ENCODE measurements around the gene KLF13. TPM values are rescaled to one million over a fixed set of nuclear protein-coding genes. Genes with fewer than 3 reads are reported as not detected.

The KLF13 gene
- total RNA-seq, 3 donors from 2014 or later (not counting 1 experiment from before 2014, with no cell fraction given), result 277 to 328 (median 300) TPM

DNA sequence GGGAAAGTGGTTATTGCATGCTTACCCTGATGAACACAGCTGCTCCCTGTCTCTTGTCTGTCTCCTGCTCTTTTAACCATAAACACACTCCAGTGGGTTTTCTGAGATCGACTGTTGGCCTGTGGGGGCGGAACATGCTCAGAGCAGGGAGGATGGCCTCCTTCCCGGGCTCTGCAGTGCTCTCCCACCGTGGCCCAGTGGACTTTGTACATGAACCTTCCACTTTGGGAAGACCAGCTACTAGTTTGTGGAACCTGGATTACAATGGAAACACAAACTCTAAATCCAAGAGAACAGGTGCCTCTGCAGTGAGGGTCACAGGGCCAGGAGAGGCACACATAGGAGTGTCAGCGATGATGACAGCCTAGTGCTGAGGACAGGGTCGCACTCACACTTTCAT, 56.5 kb downstream of the KLF13 start:
- H3K27me3 ChIP-seq (ENCODE audit: control insufficient read depth, insufficient read depth, low read length), result no peaks in the 10 kb centered on the region
- no peaks in the 10 kb centered on the region for H3K9me3 ChIP-seq (ENCODE audit: control insufficient read depth, insufficient read depth, low read length)
- no peak for DNase-seq
- TF ChIP-seq, protein P1, sequence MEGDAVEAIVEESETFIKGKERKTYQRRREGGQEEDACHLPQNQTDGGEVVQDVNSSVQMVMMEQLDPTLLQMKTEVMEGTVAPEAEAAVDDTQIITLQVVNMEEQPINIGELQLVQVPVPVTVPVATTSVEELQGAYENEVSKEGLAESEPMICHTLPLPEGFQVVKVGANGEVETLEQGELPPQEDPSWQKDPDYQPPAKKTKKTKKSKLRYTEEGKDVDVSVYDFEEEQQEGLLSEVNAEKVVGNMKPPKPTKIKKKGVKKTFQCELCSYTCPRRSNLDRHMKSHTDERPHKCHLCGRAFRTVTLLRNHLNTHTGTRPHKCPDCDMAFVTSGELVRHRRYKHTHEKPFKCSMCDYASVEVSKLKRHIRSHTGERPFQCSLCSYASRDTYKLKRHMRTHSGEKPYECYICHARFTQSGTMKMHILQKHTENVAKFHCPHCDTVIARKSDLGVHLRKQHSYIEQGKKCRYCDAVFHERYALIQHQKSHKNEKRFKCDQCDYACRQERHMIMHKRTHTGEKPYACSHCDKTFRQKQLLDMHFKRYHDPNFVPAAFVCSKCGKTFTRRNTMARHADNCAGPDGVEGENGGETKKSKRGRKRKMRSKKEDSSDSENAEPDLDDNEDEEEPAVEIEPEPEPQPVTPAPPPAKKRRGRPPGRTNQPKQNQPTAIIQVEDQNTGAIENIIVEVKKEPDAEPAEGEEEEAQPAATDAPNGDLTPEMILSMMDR (IDR thresholded peaks at IDR 0.05), result no peak
- 92% methylated on average over 6 of the region's 6 CpGs for WGBS (ENCODE audit: insufficient coverage)
- Mint-ChIP-seq H3K27me3 (ENCODE audit: low read depth in 2 of 2) (no peaks in the 10 kb centered on the region), H3K36me3 (no peaks in the 10 kb centered on the region), H3K9me3 (no peaks in the 10 kb centered on the region), H3K27ac (peak overlapping the region; percentile 54 to 66), H3K4me3 (no peak overlapping the region), H3K4me1 (peaks cover 73 to 76% of the 10 kb centered on the region in 2 donors)
- ATAC-seq, result no peak
- intact Hi-C loops (cut with micrococcal nuclease), result no loop called here
- peaks cover 30% of the 10 kb centered on the region for H3K36me3 ChIP-seq (ENCODE audit: control insufficient read depth, insufficient read depth, low read length)
- H3K4me3 ChIP-seq (ENCODE audit: low read length), result no peak overlapping the region
- peaks cover 47% of the 10 kb centered on the region for H3K4me1 ChIP-seq (ENCODE audit: control insufficient read depth, insufficient read depth, low read length)
- no peak overlapping the region for H3K27ac ChIP-seq (ENCODE audit: low read length)

DNA sequence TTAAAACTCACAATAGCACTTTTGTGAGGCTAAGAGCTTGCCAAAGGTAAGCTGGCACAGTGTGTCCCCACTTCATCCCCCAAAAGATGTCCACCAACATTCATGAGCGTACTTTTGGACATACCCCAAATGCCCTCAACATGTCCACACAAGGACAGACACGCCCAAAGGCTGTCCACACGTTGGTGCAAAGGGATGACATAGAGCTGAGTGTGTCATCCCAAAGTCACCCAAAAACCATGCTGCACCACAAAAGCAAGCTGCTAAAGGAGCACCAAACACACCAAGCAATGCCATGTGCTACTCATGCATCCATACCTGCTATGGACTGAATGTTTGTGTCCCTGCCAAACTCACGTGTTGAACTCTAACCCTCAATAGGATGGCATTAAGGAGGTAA, 57.9 kb downstream of the KLF13 start:
- Histone ChIP-seq H3K9me3 (ENCODE audit: control insufficient read depth, insufficient read depth, low read length) (no peaks in the 10 kb centered on the region), H3K27ac (ENCODE audit: low read length) (no peak overlapping the region), H3K4me3 (ENCODE audit: low read length) (no peak overlapping the region), H3K36me3 (ENCODE audit: control insufficient read depth, insufficient read depth, low read length) (peaks cover 20% of the 10 kb centered on the region), H3K27me3 (ENCODE audit: control insufficient read depth, insufficient read depth, low read length) (no peaks in the 10 kb centered on the region), H3K4me1 (ENCODE audit: control insufficient read depth, insufficient read depth, low read length) (peaks cover 43% of the 10 kb centered on the region)
- H3K9me3 Mint-ChIP-seq, result no peaks in the 10 kb centered on the region
- H3K4me1 Mint-ChIP-seq, result peaks cover 69 to 74% of the 10 kb centered on the region in 2 donors
- no peaks in the 10 kb centered on the region for H3K27me3 Mint-ChIP-seq (ENCODE audit: low read depth in 2 of 2)
- intact Hi-C loops (cut with micrococcal nuclease), result no loop called here
- peak overlapping the region; percentile 40 to 89 for H3K27ac Mint-ChIP-seq
- DNase-seq, result no peak
- 93% methylated on average over 4 of the region's 4 CpGs for WGBS (ENCODE audit: insufficient coverage)
- no peaks in the 10 kb centered on the region for H3K36me3 Mint-ChIP-seq
- ATAC-seq, result no peak
- no peak overlapping the region for H3K4me3 Mint-ChIP-seq
- TF ChIP-seq, protein P1 (IDR thresholded peaks at IDR 0.05), result no peak

DNA sequence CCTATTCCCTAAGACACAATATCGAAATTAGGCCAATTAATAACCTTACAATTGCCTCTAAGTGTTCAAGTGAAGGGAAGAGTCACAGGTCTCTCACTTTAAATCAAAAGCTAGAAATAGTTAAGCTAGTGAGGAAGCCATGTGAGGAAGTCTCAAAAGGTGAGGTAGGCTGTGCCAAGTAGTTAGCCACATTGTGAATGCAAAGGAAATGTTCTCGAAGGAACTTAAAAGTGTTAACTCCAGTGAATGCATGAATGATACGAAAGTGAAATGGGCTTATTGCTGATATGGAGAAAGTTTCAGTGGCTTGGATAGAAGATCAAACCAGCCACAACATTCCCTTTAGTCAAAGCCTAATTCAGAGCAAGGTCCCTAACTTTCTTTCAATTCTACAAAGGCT, 59.1 kb downstream of the KLF13 start:
- H3K36me3 Mint-ChIP-seq, result no peaks in the 10 kb centered on the region
- H3K9me3 Mint-ChIP-seq, result peaks cover 0 to 1% of the 10 kb centered on the region in 2 donors
- no peaks in the 10 kb centered on the region for H3K9me3 ChIP-seq (ENCODE audit: control insufficient read depth, insufficient read depth, low read length)
- DNase-seq (peak in 1 of 2 donors; percentile 48), ATAC-seq (no peak)
- H3K27me3 ChIP-seq (ENCODE audit: control insufficient read depth, insufficient read depth, low read length), result no peaks in the 10 kb centered on the region
- peak overlapping the region; percentile 44 for H3K27ac ChIP-seq (ENCODE audit: low read length)
- TF ChIP-seq, protein P1 (IDR thresholded peaks at IDR 0.05), result no peak
- H3K4me3 Mint-ChIP-seq, result peak overlapping the region; percentile 90
- no peak overlapping the region for H3K4me3 ChIP-seq (ENCODE audit: low read length)
- H3K4me1 ChIP-seq (ENCODE audit: control insufficient read depth, insufficient read depth, low read length), result peaks cover 53% of the 10 kb centered on the region
- intact Hi-C loops (cut with micrococcal nuclease), result loop anchor here (2.0 kb wide), 2 partner anchors 47 to 49 kb away; no protein-coding TSS in a partner anchor
- WGBS (ENCODE audit: insufficient coverage), result 19% methylated on average over 2 of the region's 3 CpGs
- no peaks in the 10 kb centered on the region for H3K27me3 Mint-ChIP-seq (ENCODE audit: low read depth in 2 of 2)
- H3K4me1 Mint-ChIP-seq, result peaks cover 79 to 80% of the 10 kb centered on the region in 2 donors
- H3K27ac Mint-ChIP-seq, result peak overlapping the region; percentile 89 to 94
- H3K36me3 ChIP-seq (ENCODE audit: control insufficient read depth, insufficient read depth, low read length), result peaks cover 10% of the 10 kb centered on the region

DNA sequence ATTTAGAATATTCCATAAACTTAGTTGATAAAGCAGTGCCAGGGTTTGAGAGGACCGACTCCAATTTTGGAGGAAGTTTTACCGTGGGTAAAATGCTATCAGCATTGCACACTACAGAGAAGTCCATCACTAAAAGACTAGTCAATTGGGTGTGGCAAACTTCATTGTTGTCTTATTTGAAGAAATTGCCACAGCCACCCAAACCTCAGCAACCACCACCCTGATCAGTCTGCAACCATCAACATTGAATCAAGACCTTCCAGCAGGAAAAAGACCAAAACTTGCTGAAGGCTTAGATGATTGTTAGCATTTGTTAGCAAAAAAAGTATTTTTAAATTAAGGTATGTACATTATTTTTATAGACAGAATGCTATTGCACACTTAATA, 60.5 kb downstream of the KLF13 start:
- Histone ChIP-seq H3K27ac (ENCODE audit: low read length) (peak overlapping the region; percentile 81), H3K36me3 (ENCODE audit: control insufficient read depth, insufficient read depth, low read length) (no peaks in the 10 kb centered on the region), H3K4me3 (ENCODE audit: low read length) (peak overlapping the region; percentile 44), H3K9me3 (ENCODE audit: control insufficient read depth, insufficient read depth, low read length) (no peaks in the 10 kb centered on the region), H3K4me1 (ENCODE audit: control insufficient read depth, insufficient read depth, low read length) (peaks cover 60% of the 10 kb centered on the region), H3K27me3 (ENCODE audit: control insufficient read depth, insufficient read depth, low read length) (no peaks in the 10 kb centered on the region)
- WGBS (ENCODE audit: insufficient coverage), result 13% methylated on average over 2 of the region's 2 CpGs
- Mint-ChIP-seq H3K4me1 (peaks cover 77% of the 10 kb centered on the region in 2 donors), H3K36me3 (no peaks in the 10 kb centered on the region), H3K27me3 (ENCODE audit: low read depth in 2 of 2) (no peaks in the 10 kb centered on the region), H3K4me3 (peak overlapping the region; percentile 90), H3K27ac (peak overlapping the region; percentile 89 to 94), H3K9me3 (peaks cover 0 to 2% of the 10 kb centered on the region in 2 donors)
- TF ChIP-seq, protein P1 (IDR thresholded peaks at IDR 0.05), result no peak
- ATAC-seq, result peak in 2 of 3 donors; percentile 8 to 35
- intact Hi-C loops (cut with micrococcal nuclease), result loop anchor here (2.0 kb wide), 2 partner anchors 48 kb away; no protein-coding TSS in a partner anchor
- peak in 1 of 2 donors; percentile 66 for DNase-seq

Data from natural killer cell (primary cell).